Activated CD8-positive, alpha-beta T cell treated with anti-CD3 and anti-CD28 coated beads for 36 hours (primary cell): ENCODE results near the gene ROPN1. TPM values are rescaled to one million over a fixed set of nuclear protein-coding genes. Genes with fewer than 3 reads are reported as not detected.

Experiments used
- ATAC-seq: fragments of 200-7000 bp; cut with Tn5 transposase; one replicate; pipeline ENCODE4 v1.10.0; 2021; ENCODE audit warnings: mild to moderate bottlenecking, moderate library complexity
- CTCF ChIA-PET: fragments of 350-600 bp; sonication (Branson Sonifier 250); formaldehyde crosslinking; loops from one replicate; lab custom pipeline; 2021; ENCODE audit warnings: antibody characterized with exemption; lab: Charles Lee
- POLR2A ChIA-PET: fragments of 350-600 bp; sonication (Branson Sonifier 250); formaldehyde crosslinking; loops from one replicate; lab custom pipeline; 2021; ENCODE audit warnings: antibody characterized with exemption; lab: Charles Lee
- DNase-seq: peaks from one replicate; pipeline ENCODE4 v3.0.0-alpha.2; 2020
- H3K27ac Mint-ChIP-seq: one replicate; pipeline ENCODE4 v1.8.0; 2021; ENCODE audit warnings: mild to moderate bottlenecking, mixed read lengths
- H3K27me3 Mint-ChIP-seq: one replicate; pipeline ENCODE4 v1.8.0; 2021; ENCODE audit warnings: mixed read lengths
- H3K36me3 Mint-ChIP-seq: one replicate; pipeline ENCODE4 v1.8.0; 2021; ENCODE audit warnings: low read depth, mixed read lengths
- H3K4me1 Mint-ChIP-seq: one replicate; pipeline ENCODE4 v1.8.0; 2021; ENCODE audit warnings: low read depth, mixed read lengths
- H3K4me3 Mint-ChIP-seq: one replicate; pipeline ENCODE4 v1.8.0; 2021; ENCODE audit warnings: mild to moderate bottlenecking, moderate library complexity, mixed read lengths
- H3K9me3 Mint-ChIP-seq: one replicate; pipeline ENCODE4 v1.8.0; 2021; ENCODE audit warnings: mixed read lengths
- CTCF ChIP-seq: fragments of 200-600 bp; IDR thresholded peaks from one replicate; pipeline ENCODE4 v1.8.0; 2022; ENCODE audit warnings: antibody characterized with exemption, mild to moderate bottlenecking
- intact Hi-C: fragments of 100-400 bp; cut with micrococcal nuclease; formaldehyde crosslinking; loops from one replicate; pipeline ENCODE4 v1.10.0; 2022
- total RNA-seq, 2 experiments: library from RNA; stranded (reverse); gene quantifications; one replicate each; pipeline ENCODE4 v1.2.3, GENCODE V29; 2021

Gene ROPN1
- total RNA-seq, 2 experiments from 2014 or later: not detected

DNA sequence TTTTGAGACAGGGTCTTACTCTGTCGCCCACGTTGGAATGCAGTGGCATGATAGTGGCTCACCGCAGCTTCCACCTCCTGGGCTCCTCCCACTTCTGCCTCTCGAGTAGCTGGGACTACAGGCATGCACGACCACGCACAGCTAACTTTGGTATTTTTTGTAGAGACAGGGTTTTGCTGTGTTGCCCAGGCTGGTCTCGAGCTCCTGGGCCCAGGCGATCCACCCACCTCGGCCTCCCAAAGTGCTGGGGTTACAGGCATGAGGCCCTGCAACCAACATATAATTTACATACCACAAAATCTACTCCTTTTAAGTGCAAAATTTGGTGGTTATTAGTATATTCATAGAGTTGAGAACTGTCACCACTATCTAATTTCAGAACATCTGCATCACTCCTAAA is 62.6 kb downstream of the ROPN1 start:
- POLR2A ChIA-PET: no interaction called here
- Mint-ChIP-seq H3K9me3 (no peaks in the 10 kb centered on the region), H3K27ac (no peak overlapping the region), H3K4me3 (no peak overlapping the region), H3K27me3 (no peaks in the 10 kb centered on the region), H3K36me3 (peaks cover 46% of the 10 kb centered on the region), H3K4me1 (no peaks in the 10 kb centered on the region)
- DNase-seq (no peak), ATAC-seq (no peak)
- no peak for TF ChIP-seq CTCF
- CTCF ChIA-PET: no interaction called here
- intact Hi-C loops: no loop called here

DNA sequence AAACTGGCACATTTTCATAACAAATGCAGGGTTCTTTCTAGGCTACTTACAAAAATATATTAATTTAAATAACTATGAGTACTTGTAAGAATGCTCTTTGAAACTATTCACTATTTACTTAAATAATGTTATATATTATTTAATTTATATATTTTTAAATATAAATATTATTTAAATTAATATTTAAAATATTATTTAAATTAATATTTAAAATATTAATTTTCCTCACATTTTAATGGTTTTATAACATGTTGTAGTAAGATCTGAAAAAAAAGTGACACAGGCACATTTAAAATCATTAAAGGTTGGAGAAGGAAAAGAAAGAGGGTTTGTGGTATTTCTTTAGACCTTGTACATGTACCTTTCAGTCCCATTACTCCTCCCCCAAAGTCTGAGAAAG is 65.5 kb downstream of the ROPN1 start:
- DNase-seq (no peak), ATAC-seq (no peak)
- Mint-ChIP-seq H3K36me3 (peaks cover 61% of the 10 kb centered on the region), H3K9me3 (peaks cover 19% of the 10 kb centered on the region), H3K4me3 (no peak overlapping the region), H3K27me3 (no peaks in the 10 kb centered on the region), H3K4me1 (no peaks in the 10 kb centered on the region), H3K27ac (no peak overlapping the region)
- CTCF ChIA-PET: no interaction called here
- POLR2A ChIA-PET: no interaction called here
- intact Hi-C loops: no loop called here
- TF ChIP-seq CTCF: no peak

DNA sequence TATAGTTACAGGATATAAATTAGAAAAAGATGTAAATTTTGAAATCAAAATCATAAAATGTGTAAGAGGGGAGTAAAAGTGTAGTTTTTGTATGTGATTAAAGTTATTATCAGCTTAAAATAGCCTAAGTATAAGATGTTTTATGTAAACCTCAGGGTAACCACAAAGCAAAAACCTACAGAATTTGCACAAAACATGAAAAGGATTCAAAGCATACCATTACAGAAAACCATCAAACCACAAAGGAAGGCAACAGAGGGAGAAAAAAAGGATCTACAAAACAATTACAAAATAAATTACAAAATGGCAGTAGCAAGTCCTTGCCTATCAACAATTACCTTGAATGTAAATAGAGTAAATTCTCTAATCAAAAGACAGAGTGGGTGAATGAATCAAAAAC is 71.1 kb downstream of the ROPN1 start:
- H3K9me3 Mint-ChIP-seq: peaks cover 30% of the 10 kb centered on the region
- CTCF ChIA-PET: no interaction called here
- intact Hi-C loops: no loop called here
- no peak for TF ChIP-seq CTCF
- DNase-seq (no peak), ATAC-seq (no peak)
- POLR2A ChIA-PET: no interaction called here
- no peak overlapping the region for H3K27ac Mint-ChIP-seq
- peaks cover 62% of the 10 kb centered on the region for H3K36me3 Mint-ChIP-seq
- no peak overlapping the region for H3K4me3 Mint-ChIP-seq
- no peaks in the 10 kb centered on the region for H3K27me3 Mint-ChIP-seq
- H3K4me1 Mint-ChIP-seq: no peaks in the 10 kb centered on the region

DNA sequence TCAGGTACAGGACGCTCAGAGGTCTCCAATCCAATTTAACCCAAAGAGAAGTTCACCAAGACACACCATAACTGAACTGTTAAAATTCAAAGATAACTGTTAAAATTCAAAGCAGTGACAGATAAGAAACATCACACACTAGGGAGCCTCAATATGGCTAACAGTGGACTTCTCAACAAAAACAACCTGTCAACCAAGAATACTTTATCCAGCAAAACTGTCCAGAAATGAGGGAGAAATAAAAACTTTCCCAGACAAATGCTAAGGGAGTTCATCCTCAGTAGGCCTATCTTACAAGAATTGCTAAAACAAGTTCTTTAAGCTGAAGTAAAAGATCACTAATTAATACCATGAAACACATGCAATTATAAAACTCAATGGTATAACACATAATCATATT is 71.5 kb downstream of the ROPN1 start:
- intact Hi-C loops: no loop called here
- no peaks in the 10 kb centered on the region for H3K4me1 Mint-ChIP-seq
- ChIA-PET CTCF (no interaction called here), POLR2A (no interaction called here)
- H3K27ac Mint-ChIP-seq: no peak overlapping the region
- DNase-seq (no peak), ATAC-seq (no peak)
- peaks cover 61% of the 10 kb centered on the region for H3K36me3 Mint-ChIP-seq
- no peak overlapping the region for H3K4me3 Mint-ChIP-seq
- no peak for TF ChIP-seq CTCF
- peaks cover 30% of the 10 kb centered on the region for H3K9me3 Mint-ChIP-seq
- no peaks in the 10 kb centered on the region for H3K27me3 Mint-ChIP-seq

GRCh38 chr3:123919353-123919752 is 72.6 kb downstream of the ROPN1 start:
- Mint-ChIP-seq H3K27me3 (no peaks in the 10 kb centered on the region), H3K36me3 (peaks cover 60% of the 10 kb centered on the region), H3K9me3 (peaks cover 30% of the 10 kb centered on the region), H3K27ac (no peak overlapping the region), H3K4me1 (no peaks in the 10 kb centered on the region), H3K4me3 (no peak overlapping the region)
- no peak for DNase-seq
- ATAC-seq: no peak
- intact Hi-C loops: no loop called here
- POLR2A ChIA-PET: no interaction called here
- CTCF ChIA-PET: no interaction called here
- no peak for TF ChIP-seq CTCF

Other genes with a start within 250 kb of the ROPN1 start
- under 1 TPM in 1 of 2 experiments, not detected in 1; 0.34 TPM for gene MYLK, start 107.8 kb downstream of the ROPN1 start, total RNA-seq
- 10 to 100 TPM; 34.1 to 35.1 TPM for gene CCDC14, start 30.9 kb downstream of the ROPN1 start, total RNA-seq
- 1 to 10 TPM; 1.5 to 2.2 TPM for gene KALRN, start 41.2 kb upstream of the ROPN1 start, total RNA-seq